Neural progenitor cell (in vitro differentiated cells): ENCODE measurements around the gene LMBRD1. TPM values are rescaled to one million over a fixed set of nuclear protein-coding genes. Genes with fewer than 3 reads are reported as not detected.

Experiments used
- DNase-seq: peaks from one replicate; pipeline ENCODE4 v3.0.0-alpha.2; 2016; ENCODE audit warnings: low spot score
- H2AFZ ChIP-seq: fragments of 200-600 bp; sonication (generic); replicated peaks from 2 replicates; pipeline ENCODE4 v1.6.1; 2016; ENCODE audit warnings: antibody characterized with exemption
- H3F3A ChIP-seq: fragments of 200-600 bp; sonication (generic); 2 replicates; pipeline ENCODE4 v1.6.1; 2016; ENCODE audit warnings: antibody characterized with exemption, low read depth
- H3K27ac ChIP-seq: fragments of 200-600 bp; sonication (generic); 2 replicates; pipeline ENCODE4 v1.5.1; 2016; ENCODE audit warnings: mild to moderate bottlenecking
- H3K27me3 ChIP-seq: fragments of 200-600 bp; sonication (generic); 2 replicates; pipeline ENCODE4 v1.6.1; 2016; ENCODE audit warnings: mild to moderate bottlenecking, moderate library complexity
- H3K36me3 ChIP-seq: fragments of 200-600 bp; sonication (generic); 2 replicates; pipeline ENCODE4 v1.5.1; 2016
- H3K4me1 ChIP-seq: fragments of 200-600 bp; sonication (generic); 2 replicates; pipeline ENCODE4 v1.6.1; 2016; ENCODE audit warnings: mixed run types
- H3K4me2 ChIP-seq: fragments of 200-600 bp; sonication (generic); 2 replicates; pipeline ENCODE4 v1.6.1; 2016
- H3K4me3 ChIP-seq: fragments of 200-600 bp; sonication (generic); 2 replicates; pipeline ENCODE4 v1.5.1; 2016
- H3K79me2 ChIP-seq: fragments of 200-600 bp; sonication (generic); 2 replicates; pipeline ENCODE4 v1.6.1; 2016; ENCODE audit warnings: low read depth
- H3K9ac ChIP-seq: fragments of 200-600 bp; sonication (generic); 2 replicates; pipeline ENCODE4 v1.6.1; 2016
- H3K9me3 ChIP-seq: fragments of 200-600 bp; sonication (generic); 2 replicates; pipeline ENCODE4 v1.5.1; 2016; ENCODE audit warnings: low read depth
- H4K20me1 ChIP-seq: fragments of 200-600 bp; sonication (generic); 2 replicates; pipeline ENCODE4 v1.6.1; 2016; ENCODE audit warnings: low read depth
- H3K27ac Mint-ChIP-seq: 3 replicates; pipeline ENCODE4 v1.8.0; 2021; ENCODE audit warnings: mixed read lengths
- H3K27me3 Mint-ChIP-seq: 2 replicates; pipeline ENCODE4 v1.8.0; 2022; ENCODE audit warnings: low read depth, mild to moderate bottlenecking, inconsistent platforms, moderate library complexity, mixed read lengths; ENCODE audit not compliant: insufficient read depth
- H3K36me3 Mint-ChIP-seq: 3 replicates; pipeline ENCODE4 v1.8.0; 2021; ENCODE audit warnings: mixed read lengths
- H3K4me1 Mint-ChIP-seq: 3 replicates; pipeline ENCODE4 v1.8.0; 2021; ENCODE audit warnings: mixed read lengths
- H3K4me3 Mint-ChIP-seq: 3 replicates; pipeline ENCODE4 v1.8.0; 2021; ENCODE audit warnings: mild to moderate bottlenecking, moderate library complexity, mixed read lengths
- H3K9me3 Mint-ChIP-seq: 3 replicates; pipeline ENCODE4 v1.8.0; 2020; ENCODE audit warnings: mixed read lengths
- CTCF ChIP-seq: fragments of 200-600 bp; sonication (generic); IDR thresholded peaks from 2 replicates; pipeline ENCODE4 v1.5.1; 2017; ENCODE audit warnings: antibody characterized with exemption, mild to moderate bottlenecking
- EZH2 ChIP-seq: fragments of 200-600 bp; sonication (generic); IDR thresholded peaks from 2 replicates; pipeline ENCODE4 v1.6.1; 2017; ENCODE audit warnings: antibody characterized with exemption, mild to moderate bottlenecking, moderate library complexity
- EZH2phosphoT487 ChIP-seq: fragments of 200-600 bp; sonication (generic); IDR thresholded peaks from 2 replicates; pipeline ENCODE4 v1.6.1; 2017; ENCODE audit warnings: antibody characterized with exemption
- total RNA-seq: library from RNA; depleted of rRNA; stranded (reverse); fragments of >200 nt; gene quantifications from 2 replicates; pipeline ENCODE4 v1.2.3, GENCODE V29; 2015; ENCODE audit warnings: low replicate concordance

Gene LMBRD1
- total RNA-seq: 24.8 and 41.1 TPM in 2 replicates

- TF ChIP-seq CTCF: peak; percentile 96
- TF ChIP-seq EZH2: no peak
- TF ChIP-seq EZH2phosphoT487: no peak
- Histone ChIP-seq H3K27ac (peak within 1 kb of the TSS; percentile 95), H2AFZ (peak within 1 kb of the TSS; percentile 99)
Measured at GRCh38 chr6:69796642-69797390, at the start of gene LMBRD1. Gene LMBRD1 (minus strand): TSS chr6:69797010. CDS start chr6:69796881, 129 bp downstream.

GRCh38 chr6:69846312-69846711 is 49.5 kb upstream of the LMBRD1 start:
- Mint-ChIP-seq H3K27me3 (no peaks in the 10 kb centered on the region), H3K36me3 (no peaks in the 10 kb centered on the region), H3K4me1 (no peaks in the 10 kb centered on the region), H3K9me3 (no peaks in the 10 kb centered on the region), H3K4me3 (no peak overlapping the region), H3K27ac (no peak overlapping the region)
- no peaks in the 10 kb centered on the region for H3K4me1 ChIP-seq
- H3K79me2 ChIP-seq: no peaks in the 10 kb centered on the region
- TF ChIP-seq CTCF: no peak
- TF ChIP-seq EZH2: no peak
- TF ChIP-seq EZH2phosphoT487: no peak
- no peak overlapping the region for H2AFZ ChIP-seq
- H3K27me3 ChIP-seq: no peaks in the 10 kb centered on the region
- H3K4me3 ChIP-seq: no peak overlapping the region
- no peaks in the 10 kb centered on the region for H3K9me3 ChIP-seq
- no peak overlapping the region for H3K4me2 ChIP-seq
- H3K27ac ChIP-seq: no peak overlapping the region
- no peak overlapping the region for H3K9ac ChIP-seq
- DNase-seq: no peak
- no peaks in the 10 kb centered on the region for H4K20me1 ChIP-seq
- no peaks in the 10 kb centered on the region for H3K36me3 ChIP-seq
- no peaks in the 10 kb centered on the region for H3F3A ChIP-seq

More at GRCh38 chr6:69796642-69797390, at the start of gene LMBRD1:
- H3F3A ChIP-seq: peaks cover 9% of the 10 kb centered on the region
- Mint-ChIP-seq H3K9me3 (no peaks in the 10 kb centered on the region), H3K27me3 (no peaks in the 10 kb centered on the region), H3K27ac (peak within 1 kb of the TSS; percentile 86), H3K4me3 (peak within 1 kb of the TSS; percentile 92), H3K36me3 (no peaks in the 10 kb centered on the region), H3K4me1 (peaks cover 14% of the 10 kb centered on the region)
- no peaks in the 10 kb centered on the region for H3K27me3 ChIP-seq
- H3K36me3 ChIP-seq: no peaks in the 10 kb centered on the region
- no peaks in the 10 kb centered on the region for H3K9me3 ChIP-seq
- H3K4me2 ChIP-seq: peak within 1 kb of the TSS; percentile 77
- H3K9ac ChIP-seq: peak within 1 kb of the TSS; percentile 81
- H3K4me1 ChIP-seq: peaks cover 10% of the 10 kb centered on the region
- H3K4me3 ChIP-seq: peak within 1 kb of the TSS; percentile 88
- H3K79me2 ChIP-seq: peaks cover 43% of the 10 kb centered on the region
- peaks cover 4% of the 10 kb centered on the region for H4K20me1 ChIP-seq
- DNase-seq: peak; percentile 97

GRCh38 chr6:69843189-69843588 is 46.4 kb upstream of the LMBRD1 start:
- Histone ChIP-seq H3K4me3 (no peak overlapping the region), H3K27me3 (no peaks in the 10 kb centered on the region), H2AFZ (no peak overlapping the region), H3K27ac (no peak overlapping the region), H3K9me3 (no peaks in the 10 kb centered on the region), H3K4me2 (no peak overlapping the region), H3K36me3 (no peaks in the 10 kb centered on the region), H3F3A (no peaks in the 10 kb centered on the region), H3K79me2 (no peaks in the 10 kb centered on the region), H3K9ac (no peak overlapping the region), H4K20me1 (no peaks in the 10 kb centered on the region), H3K4me1 (no peaks in the 10 kb centered on the region)
- DNase-seq: no peak
- H3K4me1 Mint-ChIP-seq: no peaks in the 10 kb centered on the region
- no peaks in the 10 kb centered on the region for H3K9me3 Mint-ChIP-seq
- H3K4me3 Mint-ChIP-seq: no peak overlapping the region
- H3K36me3 Mint-ChIP-seq: no peaks in the 10 kb centered on the region
- no peak overlapping the region for H3K27ac Mint-ChIP-seq
- TF ChIP-seq CTCF (no peak), EZH2 (no peak), EZH2phosphoT487 (no peak)
- H3K27me3 Mint-ChIP-seq: no peaks in the 10 kb centered on the region
